Body of pancreas (tissue), 4 donors: ENCODE data around the gene DBR1. TPM values are rescaled to one million over a fixed set of nuclear protein-coding genes. Genes with fewer than 3 reads are reported as not detected.

Experiments used
- ATAC-seq: fragments of 150-250 bp; one replicate; pipeline ENCODE4 v1.9.1; 2016
- DNase-seq, 4 donors: peaks; one replicate each; pipeline ENCODE4 v3.0.0-alpha.2; 2019
- H3K27ac ChIP-seq, 4 donors: fragments of 200-600 bp; sonication (generic); 1 replicate in 3 of 4; 2 replicates in 1 of 4; pipeline versions ENCODE4 v1.5.1 to v1.6.1; 2016 to 2019; ENCODE audit warnings: mild to moderate bottlenecking in 1 of 4, mixed read lengths in 1 of 4, moderate library complexity in 1 of 4
- H3K27me3 ChIP-seq, 2 donors: fragments of 200-600 bp; sonication (generic); one replicate each; pipeline ENCODE4 v1.6.0; 2016; ENCODE audit warnings: mild to moderate bottlenecking in 1 of 2
- H3K36me3 ChIP-seq, 2 donors: fragments of 200-600 bp; sonication (generic); replicated peaks in 1 of 2; 2 replicates each; pipeline ENCODE4 v1.5.1; 2016; ENCODE audit warnings: low read depth in 2 of 2; ENCODE audit not compliant: insufficient read depth in 1 of 2
- H3K4me1 ChIP-seq: fragments of 200-600 bp; sonication (generic); one replicate; pipeline ENCODE4 v1.6.0; 2016
- H3K4me3 ChIP-seq, 2 donors: fragments of 200-600 bp; sonication (generic); 1 replicate in 1 of 2; 2 replicates in 1 of 2; pipeline ENCODE4 v1.5.1; 2016 to 2019
- H3K9me3 ChIP-seq, 3 donors: fragments of 200-600 bp; sonication (generic); 1 replicate in 2 of 3; 2 replicates in 1 of 3; pipeline ENCODE4 v1.5.1; 2016
- CTCF ChIP-seq, 7 experiments: fragments of 450-650 bp in 4 of 7; fragments of 200-600 bp in 3 of 7; sonication (generic) in 3 of 7; IDR thresholded peaks; one replicate each; pipeline ENCODE4 v1.5.1; 2016 to 2019; ENCODE audit warnings: antibody characterized with exemption in 7 of 7
- POLR2A ChIP-seq, 3 donors: fragments of 450-650 bp; IDR thresholded peaks; one replicate each; pipeline ENCODE4 v1.6.1; 2016; ENCODE audit warnings: antibody characterized with exemption in 3 of 3, mild to moderate bottlenecking in 2 of 3
- WGBS, 2 donors: methylation state at CpG; one replicate each; pipeline ENCODE4 v1.1.5; 2017; 5-methylcytosine and 5-hydroxymethylcytosine counted together
- intact Hi-C: fragments of 100-400 bp; cut with DNase I; formaldehyde crosslinking; loops from one replicate; pipeline ENCODE4 v1.15.1; 2023
- total RNA-seq, 2 donors: library from RNA; depleted of rRNA; stranded (reverse); fragments of >200 nt; gene quantifications; one replicate each; pipeline ENCODE4 v1.1.0, GENCODE V29; 2016

Gene DBR1
- total RNA-seq, 2 donors from 2014 or later, result 4.3 to 11.7 TPM

- Histone ChIP-seq H3K36me3 (no peaks in the 10 kb centered on the region), H3K27me3 (no peaks in the 10 kb centered on the region), H3K27ac (peak overlapping the region in 3 of 4 donors; percentile 16 to 67 (median 36)), H3K4me1 (peaks cover 47% of the 10 kb centered on the region), H3K4me3 (no peak overlapping the region), H3K9me3 (no peaks in the 10 kb centered on the region)
- TF ChIP-seq CTCF (IDR thresholded peaks at IDR 0.05), result no peak
- TF ChIP-seq POLR2A (IDR thresholded peaks at IDR 0.05), result no peak
- DNase-seq (no peak), ATAC-seq (no peak)
- intact Hi-C loops, result no loop called here
- 42 to 47% methylated on average over 3 of the region's 3 CpGs for WGBS, 2 donors
Observed at GRCh38 chr3:138136201-138136600, 38.5 kb downstream of the DBR1 start.

- Histone ChIP-seq H3K4me3 (no peak overlapping the region), H3K9me3 (no peaks in the 10 kb centered on the region), H3K27me3 (no peaks in the 10 kb centered on the region), H3K36me3 (no peaks in the 10 kb centered on the region), H3K27ac (peak overlapping the region in 2 of 4 donors; percentile 36 to 67), H3K4me1 (peaks cover 47% of the 10 kb centered on the region)
- intact Hi-C loops, result no loop called here
- ATAC-seq (peak; percentile 34), DNase-seq (no peak)
- no peak for TF ChIP-seq POLR2A (IDR thresholded peaks at IDR 0.05)
- TF ChIP-seq CTCF (IDR thresholded peaks at IDR 0.05), result no peak
- WGBS, 2 donors, result 10% methylated on average over 2 of the region's 2 CpGs
Observed at GRCh38 chr3:138135833-138136194, 38.9 kb downstream of the DBR1 start.

GRCh38 chr3:138135146-138135832, 39.4 kb downstream of the DBR1 start:
- Histone ChIP-seq H3K9me3 (no peaks in the 10 kb centered on the region), H3K27me3 (no peaks in the 10 kb centered on the region), H3K27ac (peak overlapping the region in 3 of 4 donors; percentile 47 to 67 (median 48)), H3K36me3 (no peaks in the 10 kb centered on the region), H3K4me3 (no peak overlapping the region), H3K4me1 (peaks cover 47% of the 10 kb centered on the region)
- intact Hi-C loops, result no loop called here
- 12 to 30% methylated on average over 3 of the region's 3 CpGs for WGBS, 2 donors
- ATAC-seq (peak; percentile 57), DNase-seq (no peak)
- TF ChIP-seq CTCF (IDR thresholded peaks at IDR 0.05), result no peak
- no peak for TF ChIP-seq POLR2A (IDR thresholded peaks at IDR 0.05)

- DNase-seq (no peak), ATAC-seq (peak; percentile 50)
- peaks cover 47% of the 10 kb centered on the region for H3K4me1 ChIP-seq
- H3K27me3 ChIP-seq, result no peaks in the 10 kb centered on the region
- H3K4me3 ChIP-seq, result no peak within 1 kb of the TSS
- WGBS, 2 donors, result 50 to 62% methylated on average over 1 of the region's 1 CpG
- no peaks in the 10 kb centered on the region for H3K36me3 ChIP-seq
- peak within 1 kb of the TSS in 3 of 4 donors; percentile 3 to 54 (median 36) for H3K27ac ChIP-seq
- no peaks in the 10 kb centered on the region for H3K9me3 ChIP-seq
- intact Hi-C loops, result no loop called here
- no peak for TF ChIP-seq CTCF (IDR thresholded peaks at IDR 0.05)
- TF ChIP-seq POLR2A (IDR thresholded peaks at IDR 0.05), result no peak
Observed at GRCh38 chr3:138132239-138132638, 42.5 kb downstream of the DBR1 start, which contains the start of gene A4GNT. Gene A4GNT, minus strand, starts transcription at chr3:138132390. Its CDS starts 1,134 bp downstream, at chr3:138131256.
